Measurements from ENCODE around the gene P2RX2. TPM values are rescaled to one million over a fixed set of nuclear protein-coding genes. Genes with fewer than 3 reads are reported as not detected.
A peak's percentile ranks its signal among the peaks of the same experiment; 100 is the strongest.

The P2RX2 gene
- total and polyA plus RNA-seq, 4 experiments from 2014 or later: not detected

DNA sequence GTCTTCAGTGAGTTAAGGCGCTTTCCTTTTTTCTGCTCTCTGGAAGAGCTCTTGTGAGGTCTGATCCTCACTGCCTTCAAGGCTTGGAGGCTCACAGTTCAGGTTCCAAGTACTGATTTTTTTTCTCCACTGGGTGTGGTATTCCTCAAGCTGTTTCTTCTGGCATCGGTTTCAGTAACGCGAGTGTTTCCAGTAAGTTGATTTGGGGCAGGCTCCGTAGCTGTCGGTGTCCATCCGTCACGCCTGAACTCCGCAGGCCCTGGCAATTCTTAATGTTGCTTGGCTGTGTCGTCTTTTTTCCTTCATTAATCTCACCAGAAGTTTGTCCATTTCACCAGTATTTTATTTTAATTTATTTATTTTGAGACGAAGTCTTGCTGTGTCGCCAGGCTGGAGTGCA, 38.8 kb upstream of the P2RX2 start:
- H3K4me3 ChIP-seq (ENCODE audit: low read length in 2 of 2): no peak overlapping the region
- Mint-ChIP-seq H3K9me3 (no peaks in the 10 kb centered on the region), H3K36me3 (peaks cover 18 to 21% of the 10 kb centered on the region in 2 donors), H3K4me3 (no peak overlapping the region), H3K27me3 (no peaks in the 10 kb centered on the region), H3K27ac (peak overlapping the region in 1 of 7 donors; percentile 13), H3K4me1 (peaks cover 0 to 2% (median 0%) of the 10 kb centered on the region in 4 donors)
- no peaks in the 10 kb centered on the region for H3K27me3 ChIP-seq (ENCODE audit: insufficient read depth, low read length)
- POLR2A ChIA-PET (ENCODE audit: partially characterized antibody): interaction anchor here (0.6 kb wide), 1 partner anchor 53 kb away, joined by 3 read pairs; no protein-coding TSS in a partner anchor
- intact Hi-C loops (cut with micrococcal nuclease): no loop called here
- DNase-seq: no peak
- CTCF ChIA-PET (ENCODE audit: partially characterized antibody): interaction anchor here (2.1 kb wide), 1 partner anchor 18 kb away, joined by 6 read pairs; no protein-coding TSS in a partner anchor
- H3K36me3 ChIP-seq (ENCODE audit: insufficient read depth, low read length): peaks cover 7% of the 10 kb centered on the region
- no peaks in the 10 kb centered on the region for H3K9me3 ChIP-seq (ENCODE audit: control insufficient read depth in 1 of 2, low read length in 2 of 2)
- no peak overlapping the region for H3K27ac ChIP-seq (ENCODE audit: low read depth, low read length)
- H3K4me1 ChIP-seq (ENCODE audit: insufficient read depth, low read length): no peaks in the 10 kb centered on the region

DNA sequence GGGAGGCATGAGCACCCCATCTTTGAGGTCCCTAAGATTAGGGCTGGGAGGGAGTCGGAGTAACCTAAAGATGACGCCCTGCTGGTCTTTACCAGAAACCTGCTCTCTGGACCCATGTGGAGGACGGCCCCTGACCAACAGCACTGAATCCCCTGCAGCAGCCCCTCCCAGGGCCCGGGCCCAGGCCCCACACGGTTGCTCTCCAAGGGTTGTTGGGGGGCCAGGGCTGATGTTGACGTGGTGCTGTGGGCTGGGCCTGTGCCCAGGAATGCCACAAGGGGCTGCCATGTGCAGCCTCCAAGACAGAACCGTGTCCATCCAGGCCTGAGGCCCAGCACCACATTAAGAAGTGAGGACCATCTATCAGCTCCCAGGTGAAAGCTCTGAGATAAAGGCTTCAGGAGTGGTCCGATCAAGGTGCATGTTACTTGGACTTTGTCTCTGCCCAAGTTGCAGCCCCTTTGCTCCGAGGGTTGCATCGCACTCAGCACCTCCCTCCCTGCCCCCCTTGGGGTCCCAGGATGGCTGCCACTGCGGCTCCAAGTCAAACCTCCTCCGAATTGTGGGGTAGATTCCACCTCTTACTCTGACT, 37.8 kb upstream of the P2RX2 start:
- POLR2A ChIA-PET (ENCODE audit: partially characterized antibody): no interaction called here
- CTCF ChIA-PET (ENCODE audit: partially characterized antibody): no interaction called here

DNA sequence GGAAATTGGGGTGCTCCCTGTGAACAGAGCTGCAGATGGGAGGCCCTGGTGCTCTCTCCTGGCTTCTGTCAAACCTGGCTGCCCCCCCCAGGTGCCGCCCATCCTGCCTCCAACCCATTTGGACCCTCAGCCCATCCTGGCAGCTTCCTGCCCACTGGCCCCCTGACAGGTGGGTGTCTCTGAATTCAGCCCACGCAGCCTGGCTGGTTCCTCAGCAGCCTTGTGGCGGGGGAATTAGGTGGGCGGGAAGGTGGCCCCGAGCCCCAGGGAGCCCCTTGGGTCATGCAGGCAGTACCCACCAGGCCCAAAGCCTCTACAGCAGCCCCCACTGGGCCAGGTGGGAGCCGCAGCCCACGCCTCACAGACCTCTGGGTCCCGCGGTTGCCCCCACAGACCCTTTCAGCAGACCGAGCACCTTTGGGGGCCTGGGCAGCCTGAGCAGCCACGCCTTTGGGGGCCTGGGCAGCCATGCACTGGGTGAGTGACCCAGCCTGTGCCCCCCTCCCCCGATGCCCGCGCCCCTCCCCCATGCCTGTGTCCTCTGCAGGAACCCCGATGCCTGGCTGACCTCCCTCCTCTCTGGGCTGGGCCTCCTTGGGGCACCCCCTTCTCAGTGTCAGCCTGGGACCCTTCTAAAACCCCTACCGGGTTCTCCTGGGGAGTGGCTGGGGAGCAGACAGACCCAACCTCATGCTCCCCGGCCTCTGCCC, 37.1 kb upstream of the P2RX2 start:
- Histone ChIP-seq H3K27me3 (ENCODE audit: insufficient read depth, low read length) (no peaks in the 10 kb centered on the region), H3K9me3 (ENCODE audit: control insufficient read depth in 1 of 2, low read length in 2 of 2) (no peaks in the 10 kb centered on the region), H3K4me1 (ENCODE audit: insufficient read depth, low read length) (no peaks in the 10 kb centered on the region), H3K27ac (ENCODE audit: low read depth, low read length) (no peak overlapping the region), H3K4me3 (ENCODE audit: low read length in 2 of 2) (no peak overlapping the region), H3K36me3 (ENCODE audit: insufficient read depth, low read length) (peaks cover 7% of the 10 kb centered on the region)
- H3K9me3 Mint-ChIP-seq: no peaks in the 10 kb centered on the region
- peaks cover 0 to 2% (median 0%) of the 10 kb centered on the region in 4 donors for H3K4me1 Mint-ChIP-seq
- H3K27ac Mint-ChIP-seq: no peak overlapping the region
- POLR2A ChIA-PET (ENCODE audit: partially characterized antibody): no interaction called here
- H3K4me3 Mint-ChIP-seq: no peak overlapping the region
- peaks cover 18% of the 10 kb centered on the region in 2 donors for H3K36me3 Mint-ChIP-seq
- CTCF ChIA-PET (ENCODE audit: partially characterized antibody): no interaction called here
- H3K27me3 Mint-ChIP-seq: no peaks in the 10 kb centered on the region
- no peak for DNase-seq
- intact Hi-C loops (cut with micrococcal nuclease): no loop called here

More for the DNA sequence above, 37.8 kb upstream of the P2RX2 start:
- H3K9me3 Mint-ChIP-seq: no peaks in the 10 kb centered on the region
- no peak overlapping the region for H3K4me3 Mint-ChIP-seq
- H3K4me1 Mint-ChIP-seq: peaks cover 0 to 2% (median 0%) of the 10 kb centered on the region in 4 donors
- no peak overlapping the region for H3K4me3 ChIP-seq (ENCODE audit: low read length in 2 of 2)
- H3K27ac ChIP-seq (ENCODE audit: low read depth, low read length): no peak overlapping the region
- H3K36me3 Mint-ChIP-seq: peaks cover 18% of the 10 kb centered on the region in 2 donors
- intact Hi-C loops (cut with micrococcal nuclease): no loop called here
- DNase-seq: no peak
- H3K27me3 ChIP-seq (ENCODE audit: insufficient read depth, low read length): no peaks in the 10 kb centered on the region
- no peaks in the 10 kb centered on the region for H3K4me1 ChIP-seq (ENCODE audit: insufficient read depth, low read length)
- H3K9me3 ChIP-seq (ENCODE audit: control insufficient read depth in 1 of 2, low read length in 2 of 2): no peaks in the 10 kb centered on the region
- no peaks in the 10 kb centered on the region for H3K27me3 Mint-ChIP-seq
- peaks cover 7% of the 10 kb centered on the region for H3K36me3 ChIP-seq (ENCODE audit: insufficient read depth, low read length)
- no peak overlapping the region for H3K27ac Mint-ChIP-seq

DNA sequence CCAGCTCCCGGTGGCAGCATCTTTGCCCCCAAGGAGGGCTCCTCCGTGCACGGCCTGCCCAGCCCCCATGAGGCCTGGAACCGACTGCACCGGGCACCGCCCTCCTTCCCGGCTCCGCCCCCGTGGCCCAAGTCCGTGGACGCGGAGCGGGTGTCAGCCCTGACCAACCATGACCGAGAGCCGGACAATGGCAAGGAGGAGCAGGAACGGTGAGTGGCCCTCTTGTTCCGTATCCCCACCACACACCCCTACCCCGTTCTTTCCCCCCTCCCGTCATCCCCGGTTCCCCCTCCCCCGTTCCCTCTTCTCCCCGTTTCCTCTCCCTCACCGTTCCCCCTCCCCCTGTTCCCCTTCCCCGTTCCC, 36.5 kb upstream of the P2RX2 start:
- Mint-ChIP-seq H3K27ac (no peak overlapping the region), H3K4me1 (peaks cover 0 to 2% (median 0%) of the 10 kb centered on the region in 4 donors), H3K27me3 (no peaks in the 10 kb centered on the region), H3K4me3 (no peak overlapping the region), H3K36me3 (peaks cover 18% of the 10 kb centered on the region in 2 donors), H3K9me3 (no peaks in the 10 kb centered on the region)
- H3K4me3 ChIP-seq (ENCODE audit: low read length in 2 of 2): no peak overlapping the region
- no peaks in the 10 kb centered on the region for H3K4me1 ChIP-seq (ENCODE audit: insufficient read depth, low read length)
- intact Hi-C loops (cut with micrococcal nuclease): no loop called here
- no peaks in the 10 kb centered on the region for H3K9me3 ChIP-seq (ENCODE audit: control insufficient read depth in 1 of 2, low read length in 2 of 2)
- POLR2A ChIA-PET (ENCODE audit: partially characterized antibody): no interaction called here
- CTCF ChIA-PET (ENCODE audit: partially characterized antibody): no interaction called here
- H3K27ac ChIP-seq (ENCODE audit: low read depth, low read length): no peak overlapping the region
- DNase-seq: no peak
- peaks cover 7% of the 10 kb centered on the region for H3K36me3 ChIP-seq (ENCODE audit: insufficient read depth, low read length)
- H3K27me3 ChIP-seq (ENCODE audit: insufficient read depth, low read length): no peaks in the 10 kb centered on the region

DNA sequence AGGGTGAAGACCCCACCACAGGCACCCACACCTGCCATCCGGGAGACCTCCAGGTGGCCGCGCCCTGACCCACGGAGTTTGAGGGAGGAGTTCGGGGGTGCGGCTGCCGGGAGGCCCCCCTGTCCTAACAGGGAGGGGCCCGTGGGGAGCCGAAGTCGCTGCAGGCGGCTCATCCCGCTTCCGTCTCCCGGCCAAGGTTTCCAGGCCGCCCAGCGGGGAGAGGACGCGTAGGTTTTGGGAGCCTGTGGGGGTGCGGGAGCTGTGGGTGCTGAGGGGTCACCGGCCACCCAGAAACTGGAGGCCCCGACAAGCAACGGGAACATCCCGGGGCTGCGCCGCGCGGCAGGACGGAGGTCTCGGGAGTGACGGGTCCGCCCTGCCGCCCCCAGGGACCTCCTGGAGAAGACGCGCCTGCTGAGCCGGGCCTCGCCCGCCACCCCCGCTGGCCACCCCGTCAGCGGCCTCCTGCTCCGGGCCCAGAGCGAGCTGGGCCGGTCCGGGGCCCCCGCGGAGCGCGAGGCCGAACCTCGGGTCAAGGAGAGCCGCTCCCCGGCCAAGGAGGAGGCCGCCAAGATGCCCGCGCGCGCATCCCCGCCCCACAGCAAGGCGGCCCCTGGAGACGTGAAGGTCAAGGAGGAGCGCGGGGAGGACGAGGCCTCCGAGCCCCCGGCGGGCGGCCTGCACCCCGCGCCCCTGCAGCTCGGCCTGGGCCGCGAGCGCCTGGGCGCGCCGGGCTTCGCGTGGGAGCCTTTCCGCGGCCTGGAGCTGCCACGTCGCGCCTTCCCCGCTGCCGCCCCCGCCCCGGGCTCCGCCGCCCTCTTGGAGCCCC, 35.8 kb upstream of the P2RX2 start:
- Mint-ChIP-seq H3K9me3 (no peaks in the 10 kb centered on the region), H3K36me3 (peaks cover 16 to 17% of the 10 kb centered on the region in 2 donors), H3K4me3 (no peak overlapping the region), H3K27me3 (no peaks in the 10 kb centered on the region), H3K4me1 (peaks cover 0 to 2% (median 0%) of the 10 kb centered on the region in 4 donors), H3K27ac (no peak overlapping the region)
- no peaks in the 10 kb centered on the region for H3K27me3 ChIP-seq (ENCODE audit: insufficient read depth, low read length)
- H3K36me3 ChIP-seq (ENCODE audit: insufficient read depth, low read length): peaks cover 7% of the 10 kb centered on the region
- H3K4me3 ChIP-seq (ENCODE audit: low read length in 2 of 2): no peak overlapping the region
- CTCF ChIA-PET (ENCODE audit: partially characterized antibody): no interaction called here
- no peak for DNase-seq
- intact Hi-C loops (cut with micrococcal nuclease): no loop called here
- no peaks in the 10 kb centered on the region for H3K9me3 ChIP-seq (ENCODE audit: control insufficient read depth in 1 of 2, low read length in 2 of 2)
- H3K27ac ChIP-seq (ENCODE audit: low read depth, low read length): no peak overlapping the region
- POLR2A ChIA-PET (ENCODE audit: partially characterized antibody): no interaction called here
- H3K4me1 ChIP-seq (ENCODE audit: insufficient read depth, low read length): no peaks in the 10 kb centered on the region

DNA sequence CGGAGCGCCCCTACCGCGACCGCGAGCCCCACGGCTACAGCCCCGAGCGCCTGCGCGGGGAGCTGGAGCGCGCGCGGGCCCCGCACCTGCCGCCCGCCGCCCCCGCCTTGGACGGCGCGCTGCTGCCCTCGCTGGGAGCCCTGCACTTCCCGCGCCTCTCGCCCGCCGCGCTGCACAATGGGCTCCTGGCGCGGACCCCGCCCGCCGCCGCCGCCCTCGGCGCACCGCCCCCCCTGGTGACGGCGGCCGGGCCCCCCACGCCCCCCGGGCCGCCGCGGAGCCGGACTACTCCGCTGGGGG, 35.2 kb upstream of the P2RX2 start:
- no peak overlapping the region for H3K27ac Mint-ChIP-seq
- no peak for DNase-seq
- peaks cover 0 to 2% (median 0%) of the 10 kb centered on the region in 4 donors for H3K4me1 Mint-ChIP-seq
- no peaks in the 10 kb centered on the region for H3K9me3 Mint-ChIP-seq
- H3K36me3 Mint-ChIP-seq: peaks cover 12 to 14% of the 10 kb centered on the region in 2 donors
- H3K36me3 ChIP-seq (ENCODE audit: insufficient read depth, low read length): peaks cover 7% of the 10 kb centered on the region
- no peaks in the 10 kb centered on the region for H3K4me1 ChIP-seq (ENCODE audit: insufficient read depth, low read length)
- H3K27ac ChIP-seq (ENCODE audit: low read depth, low read length): no peak overlapping the region
- CTCF ChIA-PET (ENCODE audit: partially characterized antibody): no interaction called here
- no peak overlapping the region for H3K4me3 Mint-ChIP-seq
- no peaks in the 10 kb centered on the region for H3K9me3 ChIP-seq (ENCODE audit: control insufficient read depth in 1 of 2, low read length in 2 of 2)
- H3K27me3 ChIP-seq (ENCODE audit: insufficient read depth, low read length): no peaks in the 10 kb centered on the region
- intact Hi-C loops (cut with micrococcal nuclease): no loop called here
- H3K4me3 ChIP-seq (ENCODE audit: low read length in 2 of 2): no peak overlapping the region
- H3K27me3 Mint-ChIP-seq: no peaks in the 10 kb centered on the region
- POLR2A ChIA-PET (ENCODE audit: partially characterized antibody): no interaction called here

DNA sequence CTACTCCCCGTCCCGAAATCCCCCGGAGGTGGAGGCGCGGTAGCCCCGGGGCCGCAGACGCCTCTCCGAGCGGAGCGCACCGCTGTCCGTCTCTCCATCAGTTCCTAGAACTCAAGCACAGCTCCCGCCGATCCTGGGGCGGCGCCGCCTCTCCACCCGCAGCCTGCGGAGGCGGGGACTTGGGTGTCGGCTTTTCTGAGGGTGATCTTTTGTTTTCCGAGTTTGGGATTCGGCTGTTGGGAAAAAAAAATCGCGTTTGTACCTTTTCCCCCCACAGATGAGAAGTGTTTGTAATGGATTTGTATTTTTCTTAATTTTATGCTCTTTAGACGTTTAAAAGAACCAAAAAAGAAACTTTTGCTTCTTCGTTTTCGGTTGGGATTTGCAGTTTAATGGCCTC, 34.8 kb upstream of the P2RX2 start:
- H3K4me3 Mint-ChIP-seq: no peak overlapping the region
- H3K27ac Mint-ChIP-seq: no peak overlapping the region
- H3K36me3 ChIP-seq (ENCODE audit: insufficient read depth, low read length): peaks cover 7% of the 10 kb centered on the region
- peaks cover 0 to 1% (median 0%) of the 10 kb centered on the region in 4 donors for H3K4me1 Mint-ChIP-seq
- ChIA-PET POLR2A (ENCODE audit: partially characterized antibody) (no interaction called here), CTCF (ENCODE audit: partially characterized antibody) (no interaction called here)
- no peak overlapping the region for H3K4me3 ChIP-seq (ENCODE audit: low read length in 2 of 2)
- H3K9me3 ChIP-seq (ENCODE audit: control insufficient read depth in 1 of 2, low read length in 2 of 2): no peaks in the 10 kb centered on the region
- no peaks in the 10 kb centered on the region for H3K9me3 Mint-ChIP-seq
- H3K4me1 ChIP-seq (ENCODE audit: insufficient read depth, low read length): no peaks in the 10 kb centered on the region
- no peak overlapping the region for H3K27ac ChIP-seq (ENCODE audit: low read depth, low read length)
- no peaks in the 10 kb centered on the region for H3K27me3 Mint-ChIP-seq
- intact Hi-C loops (cut with micrococcal nuclease): no loop called here
- DNase-seq: no peak
- H3K36me3 Mint-ChIP-seq: peaks cover 12% of the 10 kb centered on the region in 2 donors
- H3K27me3 ChIP-seq (ENCODE audit: insufficient read depth, low read length): no peaks in the 10 kb centered on the region
